Measurements from ENCODE around the gene SH3BP4.

The SH3BP4 gene

DNA sequence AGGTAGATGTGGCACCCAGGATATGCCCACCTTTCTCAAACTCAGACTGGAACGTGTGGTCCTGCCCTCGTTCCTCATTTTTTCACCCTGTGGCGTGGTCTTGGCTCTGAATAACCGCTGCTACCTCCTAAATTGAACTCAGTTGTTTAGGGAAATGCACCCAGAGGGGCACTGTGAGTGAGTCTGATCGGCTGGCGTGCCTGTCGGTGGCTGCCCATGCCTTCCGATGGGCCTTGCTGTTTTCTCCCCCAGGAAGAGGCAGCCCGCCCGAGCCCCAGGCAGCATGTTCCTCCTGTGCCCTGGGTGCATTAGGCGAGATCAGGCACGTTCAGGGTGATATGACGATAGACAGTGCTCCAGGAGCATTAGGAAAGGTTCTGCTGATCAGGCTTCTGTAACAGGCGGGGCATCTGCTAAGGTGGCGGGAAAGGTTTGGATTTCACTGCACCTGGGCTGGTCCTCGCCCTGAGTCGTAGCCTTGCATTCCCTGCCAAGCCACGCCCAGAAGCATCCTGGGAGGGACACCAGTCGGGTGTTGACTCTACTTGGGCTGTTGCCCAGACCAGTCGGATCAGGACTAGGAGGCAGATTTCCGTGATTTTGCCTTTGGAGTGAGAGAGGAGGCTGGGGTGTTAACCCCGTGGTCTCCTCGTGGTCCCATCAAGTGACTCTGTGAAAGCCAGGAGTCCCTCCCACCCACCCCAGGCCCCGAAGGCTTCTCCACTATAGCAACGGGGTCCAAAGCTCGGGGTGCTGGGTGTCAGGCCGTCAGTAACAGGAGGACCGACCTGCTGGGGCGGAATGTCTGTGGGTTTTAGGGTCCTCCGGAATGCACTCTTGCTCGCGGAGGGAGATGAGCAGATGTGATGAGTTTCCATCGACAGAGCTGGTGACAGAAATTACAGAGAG lies 75.1 kb downstream of the SH3BP4 start:
- TF ChIP-seq, protein P1, sequence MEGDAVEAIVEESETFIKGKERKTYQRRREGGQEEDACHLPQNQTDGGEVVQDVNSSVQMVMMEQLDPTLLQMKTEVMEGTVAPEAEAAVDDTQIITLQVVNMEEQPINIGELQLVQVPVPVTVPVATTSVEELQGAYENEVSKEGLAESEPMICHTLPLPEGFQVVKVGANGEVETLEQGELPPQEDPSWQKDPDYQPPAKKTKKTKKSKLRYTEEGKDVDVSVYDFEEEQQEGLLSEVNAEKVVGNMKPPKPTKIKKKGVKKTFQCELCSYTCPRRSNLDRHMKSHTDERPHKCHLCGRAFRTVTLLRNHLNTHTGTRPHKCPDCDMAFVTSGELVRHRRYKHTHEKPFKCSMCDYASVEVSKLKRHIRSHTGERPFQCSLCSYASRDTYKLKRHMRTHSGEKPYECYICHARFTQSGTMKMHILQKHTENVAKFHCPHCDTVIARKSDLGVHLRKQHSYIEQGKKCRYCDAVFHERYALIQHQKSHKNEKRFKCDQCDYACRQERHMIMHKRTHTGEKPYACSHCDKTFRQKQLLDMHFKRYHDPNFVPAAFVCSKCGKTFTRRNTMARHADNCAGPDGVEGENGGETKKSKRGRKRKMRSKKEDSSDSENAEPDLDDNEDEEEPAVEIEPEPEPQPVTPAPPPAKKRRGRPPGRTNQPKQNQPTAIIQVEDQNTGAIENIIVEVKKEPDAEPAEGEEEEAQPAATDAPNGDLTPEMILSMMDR (IDR thresholded peaks at IDR 0.05; ENCODE audit: insufficient read depth, low read length, missing control alignments) = no peak
- no peak overlapping the region; the same call in 1 of the 2 replicates for H3K4me3 ChIP-seq (ENCODE audit: low read depth, low read length)
- ChIA-PET POLR2A (interaction anchor here (0.8 to 2.2 kb wide), 2 partner anchors 43 to 46 kb away, joined by 3 to 12 read pairs; no protein-coding TSS in a partner anchor), CTCF (interaction anchor here (0.7 to 1.6 kb wide), 4 partner anchors 10 to 476 kb away, joined by 3 to 5 read pairs (median 3); no protein-coding TSS in a partner anchor)
- no peak for DNase-seq (ENCODE audit: low read depth, low spot score)

DNA sequence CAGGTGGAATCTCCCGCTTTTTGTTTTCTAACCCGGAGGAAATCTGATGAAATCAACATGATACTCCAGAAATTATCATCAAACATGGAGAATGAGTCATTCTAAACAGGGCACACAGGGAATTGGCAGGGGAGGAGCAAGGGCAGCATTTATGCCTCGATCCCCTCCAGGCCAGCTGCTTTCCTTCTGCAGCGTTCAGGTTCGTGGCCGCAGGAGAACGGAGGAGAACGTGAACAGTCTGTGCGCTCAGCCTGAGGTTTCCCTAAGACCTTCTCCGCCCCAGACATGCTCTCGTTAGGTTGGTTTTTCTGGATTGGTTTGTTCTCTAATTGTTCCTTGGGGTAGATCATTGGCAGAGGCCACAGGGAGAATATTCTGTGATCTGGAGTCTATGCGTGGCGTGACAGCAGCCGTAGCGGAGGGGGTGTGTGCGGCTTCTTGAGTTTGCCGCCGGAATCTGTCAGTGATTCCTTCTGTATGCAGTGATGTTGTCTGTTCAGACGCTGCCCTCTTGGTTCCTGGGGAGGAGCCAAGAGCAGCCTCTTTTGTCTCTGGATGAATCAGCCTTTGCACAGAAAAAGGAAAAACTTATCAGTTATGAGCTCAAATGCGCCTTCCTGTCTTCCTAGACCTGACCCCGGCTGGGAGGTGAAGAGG lies 75.9 kb downstream of the SH3BP4 start:
- CTCF ChIA-PET = interaction anchor here (1.4 to 1.6 kb wide), 3 partner anchors 36 to 476 kb away, joined by 3 to 5 read pairs (median 3); no protein-coding TSS in a partner anchor
- H3K4me3 ChIP-seq (ENCODE audit: low read depth, low read length) = peak overlapping the region; percentile 41
- POLR2A ChIA-PET = interaction anchor here (0.8 kb wide), 1 partner anchor 44 kb away, joined by 3 read pairs; no protein-coding TSS in a partner anchor
- TF ChIP-seq, protein P1 (IDR thresholded peaks at IDR 0.05; ENCODE audit: insufficient read depth, low read length, missing control alignments) = no peak
- peak; percentile 49 for DNase-seq (ENCODE audit: low read depth, low spot score)

DNA sequence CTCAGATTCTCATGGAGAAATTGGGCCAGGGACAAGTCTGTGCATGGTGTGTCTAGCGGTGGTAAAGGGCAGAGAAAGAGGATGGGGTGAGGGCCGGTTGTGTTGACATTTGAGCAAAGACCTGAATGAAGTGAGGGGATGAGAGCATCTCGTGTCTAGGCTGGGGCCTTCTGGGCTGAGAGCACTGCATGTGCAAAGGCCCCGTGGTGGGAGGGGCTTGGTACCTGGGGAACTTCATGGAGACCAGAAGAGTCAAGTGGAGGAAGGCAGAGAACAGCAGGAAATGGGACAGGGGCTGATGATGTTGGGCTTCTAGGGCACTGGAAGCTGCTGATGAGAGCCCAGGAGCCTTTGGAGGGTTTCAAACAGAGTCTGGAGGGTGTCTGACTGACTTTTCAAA lies 76.8 kb downstream of the SH3BP4 start:
- no peak for DNase-seq (ENCODE audit: low read depth, low spot score)
- POLR2A ChIA-PET = no interaction called here
- CTCF ChIA-PET = interaction anchor here (0.9 to 1.5 kb wide), 4 partner anchors 70 to 482 kb away, joined by 3 read pairs; no protein-coding TSS in a partner anchor
- H3K4me3 ChIP-seq (ENCODE audit: low read depth, low read length) = peak overlapping the region; percentile 1; the same call in 1 of the 2 replicates
- TF ChIP-seq, protein P1 (IDR thresholded peaks at IDR 0.05; ENCODE audit: insufficient read depth, low read length, missing control alignments) = no peak

DNA sequence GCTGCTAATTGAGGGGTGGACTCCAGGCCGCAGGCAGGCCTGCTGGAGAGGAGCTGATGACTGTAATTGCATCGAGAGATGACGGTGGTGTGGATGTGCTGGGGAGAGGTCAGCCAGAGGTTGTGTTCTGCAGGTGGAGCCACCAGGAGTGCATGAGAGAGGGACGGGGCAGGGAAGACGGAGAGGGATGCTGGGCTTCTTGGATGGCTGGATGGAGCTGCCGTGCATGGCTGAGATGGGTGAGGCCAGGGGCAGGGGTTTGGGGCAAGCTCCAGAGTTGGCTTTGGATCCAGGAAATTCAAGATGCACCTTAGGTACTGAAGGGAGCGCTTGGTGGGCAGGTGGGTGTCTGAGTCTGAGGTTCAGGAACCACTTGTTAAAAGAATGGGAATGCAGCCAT lies 77.2 kb downstream of the SH3BP4 start:
- CTCF ChIA-PET = interaction anchor here (0.9 to 1.5 kb wide), 3 partner anchors 70 to 482 kb away, joined by 3 read pairs; no protein-coding TSS in a partner anchor
- H3K4me3 ChIP-seq (ENCODE audit: low read depth, low read length) = no peak overlapping the region; the same call in 1 of the 2 replicates
- no peak for DNase-seq (ENCODE audit: low read depth, low spot score)
- TF ChIP-seq, protein P1 (IDR thresholded peaks at IDR 0.05; ENCODE audit: insufficient read depth, low read length, missing control alignments) = no peak
- POLR2A ChIA-PET = no interaction called here

DNA sequence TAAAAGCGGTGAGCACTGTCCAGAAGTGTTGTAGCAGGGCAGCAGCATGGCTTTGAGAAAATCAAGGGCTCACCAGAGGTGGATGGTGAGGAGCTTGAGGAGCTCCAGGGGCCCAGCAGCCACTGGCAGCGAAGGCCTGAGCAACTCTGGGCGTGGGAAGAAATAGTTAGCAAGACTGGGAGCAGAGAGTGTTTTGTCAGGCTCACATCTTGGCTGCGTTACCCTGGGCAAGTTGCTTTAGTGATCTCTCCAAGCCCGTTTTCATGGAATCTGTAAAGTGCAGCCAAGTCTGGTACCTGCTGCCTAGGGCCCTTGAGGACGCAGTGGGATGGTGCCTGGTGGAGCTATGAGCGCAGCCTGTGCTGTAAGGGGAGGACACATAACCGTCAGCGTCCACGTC lies 78.3 kb downstream of the SH3BP4 start:
- TF ChIP-seq, protein P1 (IDR thresholded peaks at IDR 0.05; ENCODE audit: insufficient read depth, low read length, missing control alignments) = no peak
- POLR2A ChIA-PET = no interaction called here

More for the DNA sequence above, 78.3 kb downstream of the SH3BP4 start:
- CTCF ChIA-PET = no interaction called here
- no peak overlapping the region for H3K4me3 ChIP-seq (ENCODE audit: low read depth, low read length)
- DNase-seq (ENCODE audit: low read depth, low spot score) = no peak

Data from AG04449 (cell line).